Liver (tissue), 3 donors: ENCODE results near the gene WNK2.
"Not testable (repeated sequence)": the region's sequence is repeated elsewhere in the genome, so short reads cannot be mapped to it uniquely, and the experiment has no call there.

Experiments used
- EGR1 ChIP-seq, 2 donors: IDR thresholded peaks; 2 replicates each; pipeline ENCODE4 v1.6.1; 2016 to 2018; ENCODE audit warnings: antibody characterized with exemption in 2 of 2, low read depth in 2 of 2
- MAX ChIP-seq: IDR thresholded peaks from 2 replicates; pipeline ENCODE4 v1.6.1; 2016; ENCODE audit warnings: antibody characterized with exemption
- TAF1 ChIP-seq: conservative IDR thresholded peaks from 2 replicates; pipeline ENCODE4 v1.6.1; 2016; ENCODE audit warnings: antibody characterized with exemption, mild to moderate bottlenecking
- TF ChIP-seq, protein P1 (sequence below): fragments of 150-350 bp; IDR thresholded peaks from 2 replicates; pipeline ENCODE4 v1.5.1; 2017; ENCODE audit warnings: improper control_type of control experiment, low read depth, low read length; ENCODE audit not compliant: missing input control
- donor health status: healthy.
- donor health status: healthy.

DNA sequence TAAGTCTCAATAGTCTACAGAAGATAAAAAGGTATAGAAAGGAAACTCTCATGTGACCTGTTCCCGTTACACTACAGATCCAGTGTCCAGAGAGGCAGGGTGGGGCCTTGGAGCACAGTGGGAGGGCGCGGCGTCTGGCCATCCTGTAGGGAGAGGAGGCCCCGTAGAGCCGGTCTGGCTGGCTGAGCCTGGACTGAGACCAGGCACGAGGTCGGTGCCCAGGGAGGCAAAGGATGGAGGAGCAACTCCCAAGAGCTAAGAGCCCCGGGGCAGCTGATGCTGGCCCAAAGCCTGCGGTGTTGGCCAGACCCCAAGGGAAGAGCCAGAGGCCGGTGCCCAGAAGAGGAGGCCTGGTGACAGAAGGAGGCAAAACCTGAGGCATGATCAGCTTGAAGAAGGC is 158.5 kb downstream of the WNK2 start:
- not testable (repeated sequence) for TF ChIP-seq MAX; TAF1; EGR1 (IDR thresholded peaks at IDR 0.05; ENCODE audit: low read depth in 2 of 2)
- TF ChIP-seq, protein P1, sequence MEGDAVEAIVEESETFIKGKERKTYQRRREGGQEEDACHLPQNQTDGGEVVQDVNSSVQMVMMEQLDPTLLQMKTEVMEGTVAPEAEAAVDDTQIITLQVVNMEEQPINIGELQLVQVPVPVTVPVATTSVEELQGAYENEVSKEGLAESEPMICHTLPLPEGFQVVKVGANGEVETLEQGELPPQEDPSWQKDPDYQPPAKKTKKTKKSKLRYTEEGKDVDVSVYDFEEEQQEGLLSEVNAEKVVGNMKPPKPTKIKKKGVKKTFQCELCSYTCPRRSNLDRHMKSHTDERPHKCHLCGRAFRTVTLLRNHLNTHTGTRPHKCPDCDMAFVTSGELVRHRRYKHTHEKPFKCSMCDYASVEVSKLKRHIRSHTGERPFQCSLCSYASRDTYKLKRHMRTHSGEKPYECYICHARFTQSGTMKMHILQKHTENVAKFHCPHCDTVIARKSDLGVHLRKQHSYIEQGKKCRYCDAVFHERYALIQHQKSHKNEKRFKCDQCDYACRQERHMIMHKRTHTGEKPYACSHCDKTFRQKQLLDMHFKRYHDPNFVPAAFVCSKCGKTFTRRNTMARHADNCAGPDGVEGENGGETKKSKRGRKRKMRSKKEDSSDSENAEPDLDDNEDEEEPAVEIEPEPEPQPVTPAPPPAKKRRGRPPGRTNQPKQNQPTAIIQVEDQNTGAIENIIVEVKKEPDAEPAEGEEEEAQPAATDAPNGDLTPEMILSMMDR, result not testable (repeated sequence)
